Fibroblast of pulmonary artery (primary cell): ENCODE data around the gene KLHL14.

ENCODE experiments used
- DNase-seq: peaks from one replicate; pipeline ENCODE4 v3.0.0-alpha.2; 2010; ENCODE audit warnings: low read depth
- H3K4me3 ChIP-seq: replicated peaks from 2 replicates; pipeline ENCODE4 v1.5.1; 2011; ENCODE audit warnings: low read depth, mild to moderate bottlenecking, control low read depth, low read length, moderate library complexity
- CTCF ChIP-seq: IDR thresholded peaks from 2 replicates; pipeline ENCODE4 v1.5.1; 2011; ENCODE audit warnings: mild to moderate bottlenecking, control low read depth, low read length, inconsistent platforms; ENCODE audit errors: missing control alignments

Gene KLHL14

GRCh38 chr18:32724071-32724749 lies 48.6 kb downstream of the KLHL14 start:
- no peak overlapping the region for H3K4me3 ChIP-seq
- no peak for TF ChIP-seq CTCF
- DNase-seq: no peak

GRCh38 chr18:32722279-32722678 lies 50.5 kb downstream of the KLHL14 start:
- no peak for TF ChIP-seq CTCF
- no peak for DNase-seq
- no peak overlapping the region for H3K4me3 ChIP-seq

- DNase-seq: no peak
- H3K4me3 ChIP-seq: no peak overlapping the region
- TF ChIP-seq CTCF: no peak
These were observed 55.7 kb downstream of the KLHL14 start for GRCh38 chr18:32717126-32717525.

- no peak overlapping the region for H3K4me3 ChIP-seq
- peak; percentile 93 for TF ChIP-seq CTCF
- peak; percentile 76 for DNase-seq
These were observed 58.2 kb downstream of the KLHL14 start for GRCh38 chr18:32714571-32715148.

- no peak for TF ChIP-seq CTCF
- H3K4me3 ChIP-seq: no peak overlapping the region
- DNase-seq: no peak
These were observed 60.0 kb downstream of the KLHL14 start for GRCh38 chr18:32712860-32713259.

- TF ChIP-seq CTCF: no peak
- DNase-seq: no peak
- no peak overlapping the region for H3K4me3 ChIP-seq
These were observed 61.0 kb downstream of the KLHL14 start for GRCh38 chr18:32711862-32712261.

GRCh38 chr18:32707586-32707985 lies 65.2 kb downstream of the KLHL14 start:
- TF ChIP-seq CTCF: no peak
- no peak for DNase-seq
- H3K4me3 ChIP-seq: no peak overlapping the region
